Activated T-helper 17 cell treated with anti-CD3 and anti-CD28 coated beads, Interleukin-2, amount 50 U/mL, for 72 hours (primary cell): ENCODE data around the gene HMGCS1. TPM values are rescaled to one million over a fixed set of nuclear protein-coding genes. Genes with fewer than 3 reads are reported as not detected.
A peak's percentile ranks its signal among the peaks of the same experiment; 100 is the strongest.

Source experiments
- ATAC-seq: fragments of 150-1000 bp; cut with Tn5 transposase; replicated peaks from 2 replicates; pipeline ENCODE4 v1.10.0; 2021; ENCODE audit warnings: mild to moderate bottlenecking, moderate library complexity
- H3K27ac Mint-ChIP-seq: one replicate; pipeline ENCODE4 v1.8.0; 2022; ENCODE audit warnings: mixed read lengths
- H3K27me3 Mint-ChIP-seq: one replicate; pipeline ENCODE4 v1.8.0; 2022; ENCODE audit warnings: mixed read lengths
- H3K36me3 Mint-ChIP-seq: one replicate; pipeline ENCODE4 v1.8.0; 2022; ENCODE audit warnings: low read depth, mild to moderate bottlenecking, mixed read lengths
- H3K4me1 Mint-ChIP-seq: one replicate; pipeline ENCODE4 v1.8.0; 2022; ENCODE audit warnings: mixed read lengths
- H3K4me3 Mint-ChIP-seq: one replicate; pipeline ENCODE4 v1.8.0; 2022; ENCODE audit warnings: mild to moderate bottlenecking, mixed read lengths
- H3K9me3 Mint-ChIP-seq: one replicate; pipeline ENCODE4 v1.8.0; 2022; ENCODE audit warnings: mixed read lengths
- total RNA-seq, 2 donors: library from RNA; stranded (reverse); gene quantifications; one replicate each; pipeline ENCODE4 v1.2.3, GENCODE V29; 2022

The HMGCS1 gene
- 100 to 1,000 TPM in 1 of 2 donors, 10 to 100 TPM in 1; 90.2 to 108 TPM for total RNA-seq

DNA sequence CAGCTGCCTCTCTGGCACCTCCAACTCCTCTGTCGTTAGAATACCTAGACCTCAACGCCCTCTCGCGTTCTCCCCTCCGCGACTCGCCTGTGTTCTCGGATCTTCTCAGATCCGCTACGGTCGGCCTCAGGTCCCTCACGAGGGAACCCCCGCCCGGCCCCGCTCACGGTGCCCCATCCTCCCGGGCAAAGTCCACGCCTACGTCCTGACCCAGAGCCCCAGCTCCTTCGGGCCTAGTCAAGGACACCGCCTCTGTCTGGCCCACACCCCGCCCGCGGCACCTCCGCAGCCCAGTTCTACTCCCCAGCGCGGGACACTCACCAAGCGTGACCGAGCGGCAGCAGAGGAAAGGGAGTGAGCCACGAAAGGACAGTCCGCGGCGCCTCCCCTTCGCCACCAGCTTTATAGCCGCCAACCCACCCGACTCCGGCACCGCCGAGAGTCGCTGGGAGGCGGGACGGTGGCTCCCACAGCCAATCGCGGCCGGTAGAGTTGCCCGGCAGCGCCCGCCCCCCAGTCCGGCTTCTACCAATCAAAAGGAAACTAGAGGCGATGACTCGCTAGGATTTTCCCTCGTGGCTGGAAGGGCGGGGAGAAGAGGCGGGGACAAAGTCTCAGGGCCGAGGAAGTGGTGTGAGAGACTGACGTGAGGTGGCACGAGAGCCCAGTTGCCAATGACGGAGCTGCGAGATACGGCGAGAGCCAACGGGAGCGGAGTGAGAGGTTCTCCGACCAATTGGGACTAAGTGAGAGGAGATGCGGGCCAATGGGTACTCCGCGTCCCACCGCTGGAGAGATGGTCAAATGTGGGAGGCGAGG, at the start of gene HMGCS1:
TSS of gene HMGCS1 (minus strand) at position 378 of the 819 bp plus-strand sequence. CDS start 14,447 bp downstream, outside the sequence.
- Mint-ChIP-seq H3K27ac (peak within 1 kb of the TSS; percentile 100), H3K9me3 (peaks cover 6% of the 10 kb centered on the region)

DNA sequence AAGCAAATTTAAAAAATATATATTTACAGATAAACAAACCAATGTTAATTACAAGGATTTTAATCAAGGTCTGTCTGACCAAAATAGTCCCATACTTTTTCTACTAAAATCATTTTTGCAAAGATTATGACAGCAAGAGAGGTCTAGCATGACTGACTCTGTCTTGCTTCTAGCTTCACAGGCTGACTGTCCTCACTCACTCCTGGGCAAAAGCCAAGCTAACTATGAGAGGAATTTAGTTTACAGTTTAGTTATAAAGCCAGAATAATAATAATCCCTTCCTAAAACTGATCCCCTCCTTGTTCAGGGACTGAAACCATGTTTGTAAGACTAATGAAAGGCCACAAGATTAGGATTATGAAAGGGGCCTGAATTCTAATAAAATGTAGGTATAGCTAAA, 45.5 kb upstream of the HMGCS1 start:
- no peaks in the 10 kb centered on the region for H3K27me3 Mint-ChIP-seq
- no peaks in the 10 kb centered on the region for H3K4me1 Mint-ChIP-seq
- H3K27ac Mint-ChIP-seq = no peak overlapping the region
- H3K9me3 Mint-ChIP-seq = peaks cover 7% of the 10 kb centered on the region
- H3K4me3 Mint-ChIP-seq = no peak overlapping the region
- no peaks in the 10 kb centered on the region for H3K36me3 Mint-ChIP-seq
- ATAC-seq = no peak

More for the DNA sequence above, at the start of gene HMGCS1:
- H3K36me3 Mint-ChIP-seq = peaks cover 74% of the 10 kb centered on the region
- H3K4me1 Mint-ChIP-seq = peaks cover 45% of the 10 kb centered on the region
- peak; percentile 85 for ATAC-seq
- H3K4me3 Mint-ChIP-seq = peak within 1 kb of the TSS; percentile 93
- no peaks in the 10 kb centered on the region for H3K27me3 Mint-ChIP-seq

DNA sequence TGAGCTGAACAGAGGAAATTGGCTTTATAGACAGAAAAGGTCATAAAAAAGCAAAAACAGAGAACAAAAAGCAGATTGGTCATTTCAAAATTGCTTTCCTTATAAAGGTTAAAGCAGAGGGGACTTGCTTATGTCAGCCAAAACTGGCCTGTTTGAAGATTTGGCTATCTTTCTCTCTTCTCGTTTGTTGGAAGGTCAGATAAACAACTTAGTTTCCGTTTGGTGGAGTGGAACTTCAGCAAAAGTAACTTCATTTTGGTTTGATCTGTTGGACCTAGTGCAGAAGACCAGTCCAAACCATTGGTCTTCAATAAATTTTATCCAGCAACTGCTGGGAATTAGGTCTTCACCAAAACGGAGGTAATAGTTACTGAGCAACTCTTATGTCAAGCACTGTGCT, 45.1 kb upstream of the HMGCS1 start:
- Mint-ChIP-seq H3K36me3 (no peaks in the 10 kb centered on the region), H3K4me1 (no peaks in the 10 kb centered on the region), H3K27ac (no peak overlapping the region), H3K4me3 (no peak overlapping the region), H3K27me3 (no peaks in the 10 kb centered on the region), H3K9me3 (peaks cover 7% of the 10 kb centered on the region)
- no peak for ATAC-seq

GRCh38 chr5:43357878-43358281, 44.7 kb upstream of the HMGCS1 start:
- no peak for ATAC-seq
- no peaks in the 10 kb centered on the region for H3K27me3 Mint-ChIP-seq
- H3K4me3 Mint-ChIP-seq = no peak overlapping the region
- no peaks in the 10 kb centered on the region for H3K4me1 Mint-ChIP-seq
- no peaks in the 10 kb centered on the region for H3K36me3 Mint-ChIP-seq
- no peak overlapping the region for H3K27ac Mint-ChIP-seq
- H3K9me3 Mint-ChIP-seq = peaks cover 7% of the 10 kb centered on the region

DNA sequence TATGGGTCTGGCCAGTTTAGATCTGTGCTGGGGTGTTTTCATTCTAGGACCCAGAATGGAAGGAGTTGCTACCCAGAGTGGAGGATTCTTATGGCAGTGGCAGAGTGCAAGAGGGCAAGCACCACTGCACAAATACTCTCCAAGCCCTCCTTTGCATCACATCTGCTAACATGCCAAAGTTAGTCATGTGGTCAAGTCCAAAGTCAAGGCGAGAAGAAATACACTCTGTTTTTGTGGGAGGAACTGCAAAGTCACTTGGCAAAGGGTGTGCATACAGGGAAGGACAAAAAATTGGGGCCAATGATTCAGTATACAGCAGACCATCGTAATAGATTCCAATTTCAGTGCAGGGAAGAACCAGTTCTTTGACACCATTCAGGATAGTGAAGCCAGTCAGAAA, 43.9 kb upstream of the HMGCS1 start:
- Mint-ChIP-seq H3K27me3 (no peaks in the 10 kb centered on the region), H3K36me3 (no peaks in the 10 kb centered on the region), H3K9me3 (peaks cover 7% of the 10 kb centered on the region), H3K4me3 (no peak overlapping the region), H3K4me1 (no peaks in the 10 kb centered on the region), H3K27ac (no peak overlapping the region)
- ATAC-seq = no peak

GRCh38 chr5:43354774-43355173, 41.6 kb upstream of the HMGCS1 start:
- peaks cover 6% of the 10 kb centered on the region for H3K27me3 Mint-ChIP-seq
- H3K4me3 Mint-ChIP-seq = no peak overlapping the region
- no peaks in the 10 kb centered on the region for H3K36me3 Mint-ChIP-seq
- no peak overlapping the region for H3K27ac Mint-ChIP-seq
- H3K4me1 Mint-ChIP-seq = no peaks in the 10 kb centered on the region
- no peak for ATAC-seq
- peaks cover 6% of the 10 kb centered on the region for H3K9me3 Mint-ChIP-seq

- Mint-ChIP-seq H3K27me3 (peaks cover 6% of the 10 kb centered on the region), H3K27ac (no peak overlapping the region), H3K9me3 (no peaks in the 10 kb centered on the region), H3K4me1 (no peaks in the 10 kb centered on the region), H3K4me3 (no peak overlapping the region), H3K36me3 (no peaks in the 10 kb centered on the region)
- no peak for ATAC-seq
These were observed 40.5 kb upstream of the HMGCS1 start for GRCh38 chr5:43353668-43354067.

- Mint-ChIP-seq H3K4me1 (no peaks in the 10 kb centered on the region), H3K27me3 (peaks cover 6% of the 10 kb centered on the region), H3K4me3 (no peak overlapping the region), H3K9me3 (no peaks in the 10 kb centered on the region), H3K36me3 (no peaks in the 10 kb centered on the region), H3K27ac (no peak overlapping the region)
- no peak for ATAC-seq
These were observed 39.7 kb upstream of the HMGCS1 start for GRCh38 chr5:43352915-43353314.

- no peak for ATAC-seq
- Mint-ChIP-seq H3K27ac (no peak overlapping the region), H3K9me3 (no peaks in the 10 kb centered on the region), H3K4me1 (no peaks in the 10 kb centered on the region), H3K4me3 (no peak overlapping the region), H3K36me3 (no peaks in the 10 kb centered on the region), H3K27me3 (peaks cover 6% of the 10 kb centered on the region)
These were observed 38.9 kb upstream of the HMGCS1 start for GRCh38 chr5:43352131-43352530.

GRCh38 chr5:43348861-43349363, 35.7 kb upstream of the HMGCS1 start:
- Mint-ChIP-seq H3K9me3 (no peaks in the 10 kb centered on the region), H3K27me3 (peaks cover 6% of the 10 kb centered on the region), H3K27ac (no peak overlapping the region), H3K4me1 (no peaks in the 10 kb centered on the region), H3K36me3 (no peaks in the 10 kb centered on the region), H3K4me3 (no peak overlapping the region)
- no peak for ATAC-seq

GRCh38 chr5:43348207-43348606, 35.0 kb upstream of the HMGCS1 start:
- ATAC-seq = no peak
- Mint-ChIP-seq H3K27me3 (peaks cover 6% of the 10 kb centered on the region), H3K9me3 (no peaks in the 10 kb centered on the region), H3K4me3 (no peak overlapping the region), H3K4me1 (no peaks in the 10 kb centered on the region), H3K36me3 (no peaks in the 10 kb centered on the region), H3K27ac (no peak overlapping the region)

DNA sequence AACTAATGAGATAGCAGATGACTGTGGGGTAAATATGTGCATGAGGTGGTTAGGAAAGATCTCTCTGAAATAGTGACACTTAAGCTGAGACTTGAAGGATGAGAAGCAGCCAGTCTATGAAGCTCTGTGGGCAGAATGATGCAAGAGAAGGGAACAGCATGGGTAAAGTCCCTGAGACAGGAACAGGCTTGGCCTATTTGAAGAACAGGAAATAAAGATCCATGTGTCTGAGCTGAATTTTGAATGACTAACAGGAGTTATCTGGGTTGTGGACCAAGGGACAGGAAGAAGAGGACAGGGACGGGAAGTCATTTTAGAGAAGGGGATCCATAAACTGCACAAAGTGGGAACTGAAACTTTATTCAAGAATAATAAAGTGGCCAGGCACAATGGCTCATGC, 25.6 kb upstream of the HMGCS1 start:
- ATAC-seq = peak; percentile 73
- peak overlapping the region; percentile 1 for H3K4me3 Mint-ChIP-seq

GRCh38 chr5:43336159-43336558, 22.9 kb upstream of the HMGCS1 start:
- ATAC-seq = peak; percentile 93
- Mint-ChIP-seq H3K36me3 (peaks cover 10% of the 10 kb centered on the region), H3K27me3 (peaks cover 22% of the 10 kb centered on the region), H3K4me3 (peak overlapping the region; percentile 22), H3K27ac (peak overlapping the region; percentile 40), H3K4me1 (peaks cover 12% of the 10 kb centered on the region), H3K9me3 (peaks cover 23% of the 10 kb centered on the region)

More for the DNA sequence above, 25.6 kb upstream of the HMGCS1 start:
- H3K27ac Mint-ChIP-seq = peak overlapping the region; percentile 28
- H3K4me1 Mint-ChIP-seq = peaks cover 12% of the 10 kb centered on the region
- H3K9me3 Mint-ChIP-seq = peaks cover 7% of the 10 kb centered on the region
- H3K27me3 Mint-ChIP-seq = peaks cover 5% of the 10 kb centered on the region
- peaks cover 10% of the 10 kb centered on the region for H3K36me3 Mint-ChIP-seq

GRCh38 chr5:43335681-43336080, 22.5 kb upstream of the HMGCS1 start:
- Mint-ChIP-seq H3K36me3 (peaks cover 10% of the 10 kb centered on the region), H3K27me3 (peaks cover 22% of the 10 kb centered on the region), H3K9me3 (peaks cover 23% of the 10 kb centered on the region), H3K27ac (peak overlapping the region; percentile 40), H3K4me3 (peak overlapping the region; percentile 22), H3K4me1 (peaks cover 12% of the 10 kb centered on the region)
- ATAC-seq = no peak

- peaks cover 17% of the 10 kb centered on the region for H3K27me3 Mint-ChIP-seq
- H3K36me3 Mint-ChIP-seq = peaks cover 10% of the 10 kb centered on the region
- peak overlapping the region; percentile 26 for H3K27ac Mint-ChIP-seq
- H3K4me3 Mint-ChIP-seq = no peak overlapping the region
- peaks cover 6% of the 10 kb centered on the region for H3K4me1 Mint-ChIP-seq
- ATAC-seq = no peak
- peaks cover 19% of the 10 kb centered on the region for H3K9me3 Mint-ChIP-seq
These were observed 19.2 kb upstream of the HMGCS1 start for GRCh38 chr5:43332401-43332800.
